Body of pancreas (tissue), 4 donors: Measurements from ENCODE around the gene MAP4K5.
A peak's percentile ranks its signal among the peaks of the same experiment; 100 is the strongest.

Source experiments
- POLR2A ChIP-seq, 3 donors: fragments of 450-650 bp; IDR thresholded peaks; one replicate each; pipeline ENCODE4 v1.6.1; 2016; ENCODE audit warnings: antibody characterized with exemption in 3 of 3, mild to moderate bottlenecking in 2 of 3
- TF ChIP-seq, protein P1 (sequence below), 7 experiments: fragments of 450-650 bp in 4 of 7; fragments of 200-600 bp in 3 of 7; sonication (generic) in 3 of 7; IDR thresholded peaks; one replicate each; pipeline ENCODE4 v1.5.1; 2016 to 2019; ENCODE audit warnings: antibody characterized with exemption in 7 of 7

DNA sequence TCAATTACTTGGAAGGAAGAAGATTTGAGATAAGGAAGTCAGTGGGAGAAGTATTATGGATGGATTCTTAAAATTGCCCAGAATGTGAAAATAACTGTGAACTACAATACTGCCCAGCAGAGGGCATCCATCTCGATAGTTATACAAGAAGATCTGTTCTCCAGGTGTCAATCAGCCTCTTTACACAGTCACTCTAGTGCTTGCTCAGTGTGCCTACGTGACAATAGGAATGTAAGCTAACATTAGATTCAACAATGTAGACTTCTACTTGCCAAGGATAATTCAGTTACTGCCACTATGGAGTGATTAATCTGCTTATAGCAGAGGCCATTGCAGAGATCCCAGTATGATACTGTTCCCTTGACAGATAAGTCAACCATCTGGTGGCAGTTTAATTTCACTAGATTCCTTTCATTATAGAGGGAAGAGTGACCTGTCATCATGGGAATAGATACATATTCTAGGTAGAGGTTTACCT, 10.6 kb upstream of the MAP4K5 start:
- TF ChIP-seq, protein P1, sequence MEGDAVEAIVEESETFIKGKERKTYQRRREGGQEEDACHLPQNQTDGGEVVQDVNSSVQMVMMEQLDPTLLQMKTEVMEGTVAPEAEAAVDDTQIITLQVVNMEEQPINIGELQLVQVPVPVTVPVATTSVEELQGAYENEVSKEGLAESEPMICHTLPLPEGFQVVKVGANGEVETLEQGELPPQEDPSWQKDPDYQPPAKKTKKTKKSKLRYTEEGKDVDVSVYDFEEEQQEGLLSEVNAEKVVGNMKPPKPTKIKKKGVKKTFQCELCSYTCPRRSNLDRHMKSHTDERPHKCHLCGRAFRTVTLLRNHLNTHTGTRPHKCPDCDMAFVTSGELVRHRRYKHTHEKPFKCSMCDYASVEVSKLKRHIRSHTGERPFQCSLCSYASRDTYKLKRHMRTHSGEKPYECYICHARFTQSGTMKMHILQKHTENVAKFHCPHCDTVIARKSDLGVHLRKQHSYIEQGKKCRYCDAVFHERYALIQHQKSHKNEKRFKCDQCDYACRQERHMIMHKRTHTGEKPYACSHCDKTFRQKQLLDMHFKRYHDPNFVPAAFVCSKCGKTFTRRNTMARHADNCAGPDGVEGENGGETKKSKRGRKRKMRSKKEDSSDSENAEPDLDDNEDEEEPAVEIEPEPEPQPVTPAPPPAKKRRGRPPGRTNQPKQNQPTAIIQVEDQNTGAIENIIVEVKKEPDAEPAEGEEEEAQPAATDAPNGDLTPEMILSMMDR (IDR thresholded peaks at IDR 0.05), result peak; percentile 29 to 67 (median 65)
- TF ChIP-seq POLR2A (IDR thresholded peaks at IDR 0.05), result no peak
